GM12891 (cell line): ENCODE data around the gene CAB39.

Experiments
- POLR2A ChIP-seq: IDR thresholded peaks from 2 replicates; pipeline ENCODE4 v1.6.1; 2011; ENCODE audit warnings: low read depth, low read length, control low read depth
- POLR2AphosphoS5 ChIP-seq: IDR thresholded peaks from 2 replicates; pipeline ENCODE4 v1.6.1; 2011; ENCODE audit warnings: low read depth, low read length, control low read depth
- POU2F2 ChIP-seq: IDR thresholded peaks from 2 replicates; pipeline ENCODE4 v1.6.1; 2011; ENCODE audit warnings: low read depth, mild to moderate bottlenecking, control low read depth, low read length, moderate library complexity
- SPI1 ChIP-seq: IDR thresholded peaks from 2 replicates; pipeline ENCODE4 v1.6.1; 2011; ENCODE audit warnings: low read depth, low read length, control low read depth

GRCh38 chr2:230811508-230811907 lies 98.9 kb downstream of the CAB39 start:
- TF ChIP-seq POLR2A (no peak), POLR2AphosphoS5 (no peak), SPI1 (no peak), POU2F2 (no peak)
